D721Med (cell line): ENCODE results near the gene COL4A3.

ENCODE experiments used
- DNase-seq: peaks from one replicate; pipeline ENCODE4 v3.0.0; 2011; ENCODE audit warnings: low spot score; ENCODE audit not compliant: insufficient read length
- FAIRE-seq: peaks from 2 replicates; lab custom pipeline; 2011; peaks lifted over from hg19 to GRCh38; lab: Jason Lieb, UNC
- TF ChIP-seq, protein P1 (sequence below): IDR thresholded peaks from 2 replicates; pipeline ENCODE4 v1.5.1; 2012; ENCODE audit warnings: mild to moderate bottlenecking, control low read depth; ENCODE audit not compliant: insufficient read depth; ENCODE audit errors: missing control alignments

The COL4A3 gene

DNA sequence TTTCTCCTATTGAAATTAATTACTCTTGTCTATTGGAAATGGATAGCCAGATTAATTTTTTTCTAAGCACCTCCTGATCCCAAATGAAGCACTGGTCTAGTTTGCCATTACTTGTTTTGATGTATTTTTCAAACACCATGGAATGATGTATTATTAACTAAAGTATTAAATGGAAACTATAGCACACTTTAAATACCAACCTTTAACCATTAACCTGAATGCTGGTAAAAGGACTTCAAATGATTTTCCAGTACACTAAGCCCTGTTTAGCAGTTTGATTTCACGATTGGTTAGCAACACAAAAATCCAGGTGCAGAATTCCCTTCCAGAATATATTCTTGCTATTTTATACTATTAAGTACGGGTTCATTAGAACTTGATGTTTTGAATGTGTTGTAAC, 37.3 kb downstream of the COL4A3 start:
- TF ChIP-seq, protein P1, sequence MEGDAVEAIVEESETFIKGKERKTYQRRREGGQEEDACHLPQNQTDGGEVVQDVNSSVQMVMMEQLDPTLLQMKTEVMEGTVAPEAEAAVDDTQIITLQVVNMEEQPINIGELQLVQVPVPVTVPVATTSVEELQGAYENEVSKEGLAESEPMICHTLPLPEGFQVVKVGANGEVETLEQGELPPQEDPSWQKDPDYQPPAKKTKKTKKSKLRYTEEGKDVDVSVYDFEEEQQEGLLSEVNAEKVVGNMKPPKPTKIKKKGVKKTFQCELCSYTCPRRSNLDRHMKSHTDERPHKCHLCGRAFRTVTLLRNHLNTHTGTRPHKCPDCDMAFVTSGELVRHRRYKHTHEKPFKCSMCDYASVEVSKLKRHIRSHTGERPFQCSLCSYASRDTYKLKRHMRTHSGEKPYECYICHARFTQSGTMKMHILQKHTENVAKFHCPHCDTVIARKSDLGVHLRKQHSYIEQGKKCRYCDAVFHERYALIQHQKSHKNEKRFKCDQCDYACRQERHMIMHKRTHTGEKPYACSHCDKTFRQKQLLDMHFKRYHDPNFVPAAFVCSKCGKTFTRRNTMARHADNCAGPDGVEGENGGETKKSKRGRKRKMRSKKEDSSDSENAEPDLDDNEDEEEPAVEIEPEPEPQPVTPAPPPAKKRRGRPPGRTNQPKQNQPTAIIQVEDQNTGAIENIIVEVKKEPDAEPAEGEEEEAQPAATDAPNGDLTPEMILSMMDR, result no peak
- FAIRE-seq (no peak), DNase-seq (no peak)

DNA sequence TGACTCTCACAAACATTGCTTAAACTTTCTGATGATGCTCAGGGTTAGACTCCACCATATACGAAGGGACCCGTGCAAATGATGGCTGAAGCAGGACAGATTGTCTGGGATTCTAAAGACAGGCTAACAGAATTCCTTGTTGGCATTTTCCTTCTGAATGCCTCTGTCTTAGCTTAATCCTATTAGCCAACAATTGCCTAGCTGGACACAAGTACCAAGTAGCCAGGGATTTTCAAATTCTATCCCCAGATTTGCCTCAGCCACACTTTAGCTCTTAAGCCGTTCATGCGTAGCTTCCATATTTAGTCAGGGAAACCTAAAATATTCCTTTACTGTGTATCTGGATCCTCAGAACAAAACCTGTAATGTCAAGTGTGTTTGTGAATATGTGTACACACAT, 40.0 kb downstream of the COL4A3 start:
- FAIRE-seq, result peak; percentile 97
- TF ChIP-seq, protein P1, result no peak
- peak; percentile 25 for DNase-seq

DNA sequence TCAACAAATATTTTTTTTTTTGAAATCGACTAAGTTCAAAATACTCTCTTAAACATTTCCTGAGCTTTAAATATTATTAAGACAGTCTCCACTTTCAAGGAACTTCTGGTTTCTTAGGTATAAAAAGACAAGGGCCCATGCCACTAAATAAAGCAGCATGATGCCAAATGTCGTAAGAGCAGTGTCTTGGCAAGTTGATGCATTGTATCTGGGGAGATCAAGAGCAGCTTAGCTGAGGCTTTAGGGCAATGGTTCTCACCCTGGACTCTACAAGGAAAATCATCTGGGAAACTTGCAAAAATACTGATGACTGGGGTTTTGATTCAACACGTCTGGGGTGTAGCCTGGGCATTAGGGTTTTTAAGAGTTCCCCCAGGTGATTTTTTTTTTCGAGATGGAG, 41.3 kb downstream of the COL4A3 start:
- DNase-seq (no peak), FAIRE-seq (no peak)
- TF ChIP-seq, protein P1, result no peak

DNA sequence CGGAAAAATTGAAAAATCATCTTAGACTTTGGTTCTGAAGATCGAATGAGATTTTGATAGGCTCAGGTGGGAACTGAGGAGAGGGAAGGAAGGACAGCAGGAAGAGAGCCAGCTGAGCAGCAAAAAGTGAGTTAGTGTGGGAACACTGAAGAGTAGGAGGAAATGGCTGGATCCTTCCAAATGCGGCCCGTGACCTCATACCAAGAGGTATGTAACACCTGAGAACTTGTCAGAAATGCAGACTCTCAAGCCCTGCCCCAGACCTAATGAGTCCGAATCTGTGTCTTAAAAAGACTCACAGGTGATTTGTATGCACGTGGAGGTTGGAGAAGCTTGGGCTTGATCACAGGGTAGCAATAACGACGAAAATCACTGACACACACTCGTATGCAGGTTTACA, 42.0 kb downstream of the COL4A3 start:
- TF ChIP-seq, protein P1, result no peak
- DNase-seq (no peak), FAIRE-seq (no peak)

DNA sequence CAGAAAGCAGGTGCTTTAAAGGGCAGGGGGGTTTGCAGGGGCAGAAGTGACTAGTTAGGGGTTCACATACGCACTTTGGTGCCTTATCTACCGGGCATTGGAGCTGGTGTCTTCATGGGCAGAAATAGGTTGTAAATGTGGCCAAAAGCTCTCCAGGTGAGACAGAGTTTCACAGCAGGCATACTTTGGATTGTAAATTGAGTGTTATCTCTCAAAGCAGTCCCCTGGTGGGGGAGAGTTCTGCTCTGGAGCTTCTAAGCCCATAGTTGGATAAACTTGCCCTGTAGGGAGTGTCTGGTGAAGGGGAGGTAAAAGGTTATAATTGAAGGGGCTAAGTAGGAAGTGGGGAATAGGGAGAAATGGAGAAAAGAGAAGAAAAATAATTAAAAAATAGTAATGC, 43.1 kb downstream of the COL4A3 start:
- DNase-seq, result no peak
- TF ChIP-seq, protein P1, result no peak
- no peak for FAIRE-seq

DNA sequence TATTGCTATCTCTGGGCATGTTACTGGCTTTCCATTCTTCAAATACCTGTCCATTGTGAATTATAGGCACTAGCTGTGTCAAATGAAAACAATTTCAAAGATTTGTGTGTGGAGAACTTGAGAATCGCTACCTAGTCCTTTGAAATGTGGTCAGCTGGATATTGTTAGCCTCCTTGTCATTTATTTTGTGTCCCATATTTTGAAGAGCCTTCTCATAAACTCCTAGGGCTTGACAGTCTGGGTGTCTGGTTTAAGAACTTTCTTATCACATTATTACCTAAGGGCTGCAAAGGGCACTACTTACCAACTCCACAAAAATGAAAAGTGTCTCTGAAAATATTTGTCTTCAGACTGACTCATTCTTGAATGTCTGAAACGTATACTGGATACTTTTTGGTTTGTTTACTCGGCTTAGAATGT, 50.2 kb downstream of the COL4A3 start:
- TF ChIP-seq, protein P1, result no peak
- DNase-seq (no peak), FAIRE-seq (no peak)

DNA sequence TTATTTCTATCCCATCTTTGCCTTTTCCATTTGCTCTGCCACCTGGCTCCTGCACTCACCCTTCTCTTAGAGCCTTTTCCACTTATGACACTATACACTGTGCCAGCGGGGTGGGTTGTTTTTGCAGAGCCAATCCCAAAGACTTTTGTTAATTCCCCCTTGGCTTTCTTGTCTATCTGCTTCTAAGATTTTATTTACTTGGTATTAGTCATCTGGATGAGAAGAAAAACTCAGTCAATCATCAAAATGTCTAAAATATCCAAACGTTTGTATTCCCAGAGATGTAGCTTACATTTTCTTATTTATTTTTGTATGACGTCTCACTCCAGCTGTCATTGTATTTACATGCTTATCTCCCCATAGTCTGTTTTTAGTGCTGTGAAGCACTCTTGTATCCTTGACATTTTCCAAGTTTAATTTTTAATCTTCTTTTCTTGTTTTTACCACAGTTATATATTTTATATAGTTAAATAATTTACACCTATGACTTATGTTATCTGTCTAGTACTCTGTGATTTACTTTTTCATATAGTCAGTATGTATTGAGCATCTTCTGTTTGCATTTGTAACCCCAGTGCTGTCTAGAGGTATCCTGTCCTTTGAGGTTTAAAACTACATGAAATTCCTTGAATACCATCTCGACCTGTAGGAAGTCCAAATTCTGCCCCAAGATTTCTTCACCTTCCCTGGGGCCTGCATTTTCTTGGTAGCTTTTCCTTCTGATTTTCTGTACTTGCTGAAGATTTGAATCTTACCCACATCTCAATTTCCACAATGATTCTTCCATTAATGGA, 55.1 kb downstream of the COL4A3 start:
- FAIRE-seq (no peak), DNase-seq (no peak)

More for the DNA sequence above, 55.1 kb downstream of the COL4A3 start:
- TF ChIP-seq, protein P1, result no peak
